KMS-11 (cell line): ENCODE results near the gene CLEC4G.

ENCODE experiments used
- H2AFZ ChIP-seq: fragments of 200-600 bp; sonication (generic); 2 replicates; pipeline ENCODE4 v1.6.1; 2016; ENCODE audit warnings: antibody characterized with exemption, mixed run types, low read depth
- H3K27ac ChIP-seq: fragments of 200-600 bp; sonication (generic); 2 replicates; pipeline ENCODE4 v1.6.1; 2016; ENCODE audit warnings: mild to moderate bottlenecking, mixed run types
- H3K27me3 ChIP-seq: fragments of 200-600 bp; sonication (generic); 2 replicates; pipeline ENCODE4 v1.6.1; 2017; ENCODE audit warnings: mild to moderate bottlenecking, low read depth, mixed run types, moderate library complexity; ENCODE audit not compliant: insufficient read depth
- H3K36me3 ChIP-seq: fragments of 200-600 bp; sonication (generic); 2 replicates; pipeline ENCODE4 v1.6.1; 2017; ENCODE audit warnings: mild to moderate bottlenecking, mixed run types; ENCODE audit not compliant: insufficient read depth
- H3K4me1 ChIP-seq: fragments of 200-600 bp; sonication (generic); 2 replicates; pipeline ENCODE4 v1.6.1; 2016; ENCODE audit warnings: mild to moderate bottlenecking, low read depth, mixed run types; ENCODE audit not compliant: poor library complexity, severe bottlenecking
- H3K4me2 ChIP-seq: fragments of 200-600 bp; sonication (generic); 2 replicates; pipeline ENCODE4 v1.7.0; 2016; ENCODE audit warnings: mild to moderate bottlenecking, mixed run types
- H3K4me3 ChIP-seq: fragments of 200-600 bp; sonication (generic); IDR thresholded peaks from 2 replicates; pipeline ENCODE4 v1.6.1; 2017; ENCODE audit warnings: low read depth, low read length, mixed read lengths; ENCODE audit not compliant: insufficient read depth
- H3K79me2 ChIP-seq: fragments of 200-600 bp; sonication (generic); 2 replicates; pipeline ENCODE4 v1.6.1; 2016; ENCODE audit warnings: low read depth, mixed run types; ENCODE audit not compliant: insufficient read depth
- H3K9ac ChIP-seq: fragments of 200-600 bp; sonication (generic); 2 replicates; pipeline ENCODE4 v1.6.1; 2016; ENCODE audit warnings: mild to moderate bottlenecking, mixed run types
- H4K20me1 ChIP-seq: fragments of 200-600 bp; sonication (generic); 2 replicates; pipeline ENCODE4 v1.6.1; 2016; ENCODE audit warnings: mild to moderate bottlenecking, mixed run types; ENCODE audit not compliant: insufficient read depth
- CTCF ChIP-seq: fragments of 200-600 bp; sonication (generic); conservative IDR thresholded peaks from 2 replicates; pipeline ENCODE4 v1.6.1; 2017; ENCODE audit warnings: low read depth, mild to moderate bottlenecking, antibody characterized with exemption, low read length, moderate library complexity, mixed read lengths

CLEC4G gene

GRCh38 chr19:7687177-7687576 is 44.7 kb downstream of the CLEC4G start:
- Histone ChIP-seq H3K4me1 (no peaks in the 10 kb centered on the region), H4K20me1 (no peaks in the 10 kb centered on the region), H3K27ac (no peak overlapping the region), H3K4me3 (no peak overlapping the region), H3K79me2 (no peaks in the 10 kb centered on the region), H2AFZ (no peak overlapping the region), H3K9ac (no peak overlapping the region), H3K36me3 (no peaks in the 10 kb centered on the region), H3K27me3 (peaks cover 4% of the 10 kb centered on the region; the same call in 1 of the 2 replicates), H3K4me2 (no peak overlapping the region)
- TF ChIP-seq CTCF: no peak

- Histone ChIP-seq H3K36me3 (no peaks in the 10 kb centered on the region), H3K4me3 (no peak overlapping the region), H3K27me3 (no peaks in the 10 kb centered on the region), H3K27ac (no peak overlapping the region), H2AFZ (no peak overlapping the region), H3K9ac (no peak overlapping the region), H3K4me2 (no peak overlapping the region), H3K79me2 (no peaks in the 10 kb centered on the region), H4K20me1 (no peaks in the 10 kb centered on the region), H3K4me1 (no peaks in the 10 kb centered on the region)
- TF ChIP-seq CTCF: no peak
These were observed 46.1 kb downstream of the CLEC4G start for GRCh38 chr19:7685546-7686445.

- Histone ChIP-seq H3K27me3 (peaks cover 12% of the 10 kb centered on the region), H4K20me1 (no peaks in the 10 kb centered on the region), H2AFZ (no peak overlapping the region), H3K9ac (no peak overlapping the region), H3K36me3 (no peaks in the 10 kb centered on the region), H3K4me3 (no peak overlapping the region), H3K79me2 (no peaks in the 10 kb centered on the region), H3K4me1 (no peaks in the 10 kb centered on the region), H3K27ac (no peak overlapping the region), H3K4me2 (no peak overlapping the region)
- TF ChIP-seq CTCF: no peak
These were observed 49.6 kb downstream of the CLEC4G start for GRCh38 chr19:7682175-7682855.

- Histone ChIP-seq H3K4me1 (no peaks in the 10 kb centered on the region), H2AFZ (peak overlapping the region; percentile 93; the same call in 1 of the 2 replicates), H3K36me3 (no peaks in the 10 kb centered on the region), H3K79me2 (no peaks in the 10 kb centered on the region), H3K27me3 (peaks cover 19% of the 10 kb centered on the region), H3K4me2 (peak overlapping the region; percentile 78), H3K4me3 (no peak overlapping the region), H3K27ac (no peak overlapping the region), H3K9ac (peak overlapping the region; percentile 70; the same call in 1 of the 2 replicates), H4K20me1 (no peaks in the 10 kb centered on the region)
- TF ChIP-seq CTCF: no peak
These were observed 50.4 kb downstream of the CLEC4G start for GRCh38 chr19:7681340-7682174.
